ENCODE measurements around the gene GOLGA8T.
"Not testable (repeated sequence)": the region's sequence is repeated elsewhere in the genome, so short reads cannot be mapped to it uniquely, and the experiment has no call there.

The GOLGA8T gene

DNA sequence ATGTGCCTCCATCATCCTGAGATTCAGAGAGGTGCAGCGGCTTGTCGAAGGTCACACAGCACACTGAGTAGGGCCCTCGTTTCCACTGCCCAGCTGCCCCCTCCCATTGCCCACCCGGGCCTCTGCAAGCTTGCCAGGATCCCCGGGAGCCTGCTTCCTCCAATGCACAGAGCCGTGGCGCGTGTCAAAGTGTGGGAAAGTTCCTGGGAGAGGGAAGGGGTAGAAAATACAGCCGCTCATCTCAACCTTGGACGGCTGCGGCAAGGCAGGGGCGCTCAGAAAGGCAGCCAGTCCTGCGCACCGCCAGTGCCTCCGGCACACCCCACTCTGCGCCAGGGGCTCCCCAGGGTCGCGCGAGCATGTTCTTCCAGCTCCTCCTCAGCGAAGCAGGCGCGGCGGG lies 56.3 kb downstream of the GOLGA8T start:
- not testable (repeated sequence) for DNase-seq (ENCODE audit: low read depth in 2 of 2)

DNA sequence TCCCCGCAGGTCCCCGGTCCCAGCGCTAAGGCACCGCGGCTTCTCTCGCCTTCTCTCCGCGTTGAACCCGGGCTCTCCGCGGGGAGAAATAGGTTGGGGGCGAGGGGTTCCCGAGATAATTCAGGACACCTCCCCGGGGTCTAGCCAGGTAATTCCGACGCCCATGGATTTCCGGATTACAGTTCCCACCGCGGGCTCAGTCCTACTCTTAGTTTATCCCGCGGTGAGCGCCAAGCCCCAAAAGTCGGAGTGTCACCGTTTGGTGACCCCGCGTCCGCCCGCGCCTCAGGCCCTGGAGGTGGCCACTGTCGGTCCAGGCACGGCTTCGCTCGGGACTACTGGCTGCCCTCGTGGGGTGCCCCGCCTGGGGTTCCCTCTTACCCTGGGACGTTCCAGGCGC lies 56.8 kb downstream of the GOLGA8T start:
- not testable (repeated sequence) for DNase-seq (ENCODE audit: low read depth in 2 of 2)

DNA sequence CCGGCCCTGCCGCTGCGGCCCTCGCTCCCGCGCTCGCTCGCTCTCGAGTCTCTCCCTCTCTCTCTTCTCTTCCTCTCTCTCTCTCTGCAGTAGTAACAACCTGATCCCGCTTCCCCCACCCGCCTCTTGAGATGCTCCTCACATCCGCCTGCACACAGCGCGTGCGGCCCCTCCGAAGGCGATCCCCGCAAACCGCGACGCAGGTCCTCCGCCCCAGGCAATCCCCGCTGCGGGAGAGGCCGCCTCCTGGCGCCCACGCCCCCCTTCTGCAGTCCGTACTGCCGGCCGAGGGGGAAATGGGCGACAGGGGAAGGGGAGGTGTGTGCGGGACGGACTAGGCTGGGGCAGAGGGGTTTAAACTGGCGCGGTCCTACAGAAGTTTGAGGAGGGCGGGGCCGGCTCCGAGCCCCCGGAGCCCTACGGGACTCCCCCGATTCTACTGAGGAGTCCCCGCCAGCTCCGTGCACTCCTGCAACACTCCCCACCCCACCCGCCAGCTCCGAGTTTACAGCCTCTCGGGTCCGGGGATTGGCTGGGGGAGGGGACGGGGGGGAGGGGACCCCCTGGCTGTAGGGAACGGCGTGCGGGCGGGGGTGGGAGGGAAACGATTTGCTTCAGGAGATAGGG lies 57.4 kb downstream of the GOLGA8T start:
- not testable (repeated sequence) for DNase-seq (ENCODE audit: low read depth in 2 of 2)

DNA sequence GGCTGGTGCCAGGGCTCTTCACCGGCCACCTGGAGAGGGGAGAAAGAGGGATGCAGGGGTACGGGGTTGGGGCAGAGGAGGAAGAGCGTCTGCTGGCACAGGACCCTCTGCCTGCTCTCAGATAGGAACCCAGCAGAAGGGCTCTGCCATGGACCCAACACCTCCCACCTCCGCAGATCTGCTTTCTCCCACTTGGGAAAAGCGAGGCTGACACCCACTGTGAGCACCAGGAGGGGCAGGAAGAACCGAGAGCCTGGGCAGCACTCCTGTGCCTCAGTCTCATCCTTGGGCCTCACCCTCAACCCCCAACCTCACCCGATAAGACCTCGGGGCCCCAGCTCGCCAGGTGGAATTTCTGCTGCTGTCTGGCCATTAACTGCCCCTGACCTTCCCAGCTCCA lies 58.0 kb downstream of the GOLGA8T start:
- not testable (repeated sequence) for DNase-seq (ENCODE audit: low read depth in 2 of 2)

Data from stimulated activated CD8-positive, alpha-beta memory T cell treated with anti-CD3 and anti-CD28 coated beads, Interleukin-2, amount 100 ng/mL, for 48 hours (primary cell).